SU-DHL-6 (cell line): ENCODE results near the gene APOBEC2.

Source experiments
- CTCF ChIP-seq: fragments of 200-600 bp; sonication (generic); IDR thresholded peaks from one replicate; pipeline ENCODE4 v1.5.1; 2017; ENCODE audit warnings: antibody characterized with exemption, mild to moderate bottlenecking, low read length, moderate library complexity; ENCODE audit not compliant: insufficient read depth, poor library complexity, severe bottlenecking
- EZH2phosphoT487 ChIP-seq: fragments of 200-600 bp; sonication (generic), shearing (Covaris generic); conservative IDR thresholded peaks from 2 replicates; pipeline ENCODE4 v1.6.1; 2018; ENCODE audit warnings: mild to moderate bottlenecking, antibody characterized with exemption, low read length, moderate library complexity, mixed read lengths

- TF ChIP-seq CTCF (no peak), EZH2phosphoT487 (no peak)
Measured at GRCh38 chr6:41036186-41036585, 16.8 kb upstream of the APOBEC2 start.
